ENCODE data around the gene RXFP2.

RXFP2 gene

DNA sequence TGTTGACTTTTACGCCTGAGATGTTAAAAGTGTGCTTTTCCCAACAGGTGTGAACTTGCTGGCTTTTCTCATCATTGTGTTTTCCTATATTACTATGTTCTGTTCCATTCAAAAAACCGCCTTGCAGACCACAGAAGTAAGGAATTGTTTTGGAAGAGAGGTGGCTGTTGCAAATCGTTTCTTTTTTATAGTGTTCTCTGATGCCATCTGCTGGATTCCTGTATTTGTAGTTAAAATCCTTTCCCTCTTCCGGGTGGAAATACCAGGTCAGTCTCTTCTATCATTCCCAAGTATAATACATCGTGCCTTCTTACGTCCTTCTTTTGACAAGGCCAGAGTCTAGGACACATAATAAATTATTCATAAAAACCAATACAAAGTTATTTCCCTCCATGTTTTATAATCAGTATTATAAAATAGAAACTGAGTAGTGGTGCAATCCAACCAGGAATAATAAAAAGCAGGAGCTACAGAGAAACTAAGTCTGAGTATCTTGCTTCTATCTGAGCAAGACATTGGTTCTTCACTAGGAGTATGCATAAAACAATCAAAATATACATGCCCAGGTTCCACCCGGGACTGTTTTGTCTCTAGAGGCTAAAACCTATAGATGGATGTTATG is 57.9 kb downstream of the RXFP2 start:
- TF ChIP-seq, protein P1, sequence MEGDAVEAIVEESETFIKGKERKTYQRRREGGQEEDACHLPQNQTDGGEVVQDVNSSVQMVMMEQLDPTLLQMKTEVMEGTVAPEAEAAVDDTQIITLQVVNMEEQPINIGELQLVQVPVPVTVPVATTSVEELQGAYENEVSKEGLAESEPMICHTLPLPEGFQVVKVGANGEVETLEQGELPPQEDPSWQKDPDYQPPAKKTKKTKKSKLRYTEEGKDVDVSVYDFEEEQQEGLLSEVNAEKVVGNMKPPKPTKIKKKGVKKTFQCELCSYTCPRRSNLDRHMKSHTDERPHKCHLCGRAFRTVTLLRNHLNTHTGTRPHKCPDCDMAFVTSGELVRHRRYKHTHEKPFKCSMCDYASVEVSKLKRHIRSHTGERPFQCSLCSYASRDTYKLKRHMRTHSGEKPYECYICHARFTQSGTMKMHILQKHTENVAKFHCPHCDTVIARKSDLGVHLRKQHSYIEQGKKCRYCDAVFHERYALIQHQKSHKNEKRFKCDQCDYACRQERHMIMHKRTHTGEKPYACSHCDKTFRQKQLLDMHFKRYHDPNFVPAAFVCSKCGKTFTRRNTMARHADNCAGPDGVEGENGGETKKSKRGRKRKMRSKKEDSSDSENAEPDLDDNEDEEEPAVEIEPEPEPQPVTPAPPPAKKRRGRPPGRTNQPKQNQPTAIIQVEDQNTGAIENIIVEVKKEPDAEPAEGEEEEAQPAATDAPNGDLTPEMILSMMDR (IDR thresholded peaks at IDR 0.05; ENCODE audit: extremely low read depth, missing control alignments), result no peak
- no peak for DNase-seq (ENCODE audit: low spot score)

DNA sequence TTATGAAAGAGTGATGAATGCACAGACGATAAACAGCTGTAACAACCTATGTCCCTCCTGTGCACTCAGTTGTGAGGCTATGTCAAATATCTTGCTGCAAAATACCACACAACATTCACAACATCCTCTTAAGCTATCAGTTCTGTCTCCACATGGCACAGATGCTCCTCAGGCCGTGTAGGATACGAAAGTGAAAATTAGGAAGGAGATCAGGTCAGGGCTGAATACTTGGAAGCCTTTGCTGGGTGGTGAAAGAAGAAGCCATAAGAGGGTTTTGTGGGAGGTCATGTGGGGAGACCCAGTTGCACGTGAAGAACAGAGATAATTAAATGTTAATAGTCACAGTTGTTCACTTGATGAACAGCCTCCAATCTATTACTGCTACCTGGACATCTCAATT is 58.9 kb downstream of the RXFP2 start:
- TF ChIP-seq, protein P1 (IDR thresholded peaks at IDR 0.05; ENCODE audit: extremely low read depth, missing control alignments), result no peak
- DNase-seq (ENCODE audit: low spot score), result no peak

GRCh38 chr13:31801088-31801487 is 61.8 kb downstream of the RXFP2 start:
- DNase-seq (ENCODE audit: low spot score), result no peak
- TF ChIP-seq, protein P1 (IDR thresholded peaks at IDR 0.05; ENCODE audit: extremely low read depth, missing control alignments), result no peak

- TF ChIP-seq, protein P1 (IDR thresholded peaks at IDR 0.05; ENCODE audit: extremely low read depth, missing control alignments), result no peak
- DNase-seq (ENCODE audit: low spot score), result no peak
Observed at GRCh38 chr13:31803311-31803710, 64.0 kb downstream of the RXFP2 start.

GRCh38 chr13:31805841-31806240 is 66.5 kb downstream of the RXFP2 start:
- no peak for DNase-seq (ENCODE audit: low spot score)
- TF ChIP-seq, protein P1 (IDR thresholded peaks at IDR 0.05; ENCODE audit: extremely low read depth, missing control alignments), result no peak

- no peak for DNase-seq (ENCODE audit: low spot score)
- TF ChIP-seq, protein P1 (IDR thresholded peaks at IDR 0.05; ENCODE audit: extremely low read depth, missing control alignments), result no peak
Observed at GRCh38 chr13:31807090-31807541, 67.8 kb downstream of the RXFP2 start.

DNA sequence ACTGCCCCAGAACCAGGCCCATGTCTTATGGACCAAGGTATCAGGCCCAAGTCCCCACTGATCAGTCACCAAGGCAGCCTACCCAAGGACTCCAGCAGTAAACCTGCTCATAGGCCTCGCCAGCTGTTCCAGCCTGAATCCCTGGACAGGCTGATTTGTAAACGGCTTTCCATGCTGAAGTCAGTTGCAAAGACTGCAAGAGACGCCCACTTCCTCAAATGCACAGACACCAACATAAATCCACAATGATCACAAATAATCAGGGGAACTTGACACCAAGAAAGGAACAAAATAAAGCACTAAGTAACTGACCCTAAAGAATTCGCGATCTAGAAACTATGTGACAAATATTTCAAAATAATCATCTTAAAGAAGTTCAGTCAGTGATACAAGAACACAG is 75.2 kb downstream of the RXFP2 start:
- TF ChIP-seq, protein P1 (IDR thresholded peaks at IDR 0.05; ENCODE audit: extremely low read depth, missing control alignments), result no peak
- DNase-seq (ENCODE audit: low spot score), result no peak

Data from GM20000 (cell line).